ENCODE results near the gene PPFIA1.
"Not testable (repeated sequence)": the region's sequence is repeated elsewhere in the genome, so short reads cannot be mapped to it uniquely, and the experiment has no call there.

The PPFIA1 gene

DNA sequence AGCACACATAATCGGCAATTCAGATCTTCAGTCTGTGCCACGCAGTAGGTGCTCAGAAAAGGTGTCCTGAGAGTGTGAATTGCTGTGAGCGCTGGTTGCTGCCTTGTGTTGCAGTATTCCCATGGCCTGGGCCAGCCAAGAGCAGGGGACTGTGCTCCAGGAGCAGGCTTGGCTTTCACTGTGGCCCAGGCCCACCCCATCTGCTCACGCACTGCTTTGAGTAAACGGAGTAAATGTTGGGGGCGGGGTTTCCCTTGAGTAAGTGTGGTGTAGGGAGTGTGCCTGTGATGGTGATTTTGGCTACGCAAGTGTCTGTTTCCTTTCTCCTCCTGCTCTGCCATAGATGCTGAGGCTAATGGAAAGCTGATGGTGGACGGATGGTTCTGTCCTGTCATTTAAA is 130.2 kb downstream of the PPFIA1 start:
- no peak for DNase-seq
- in situ Hi-C loops (cut with MboI; ENCODE audit: low pct_unique_long_range_greater_than_20kb, low sequenced_read_pairs): no loop called here

DNA sequence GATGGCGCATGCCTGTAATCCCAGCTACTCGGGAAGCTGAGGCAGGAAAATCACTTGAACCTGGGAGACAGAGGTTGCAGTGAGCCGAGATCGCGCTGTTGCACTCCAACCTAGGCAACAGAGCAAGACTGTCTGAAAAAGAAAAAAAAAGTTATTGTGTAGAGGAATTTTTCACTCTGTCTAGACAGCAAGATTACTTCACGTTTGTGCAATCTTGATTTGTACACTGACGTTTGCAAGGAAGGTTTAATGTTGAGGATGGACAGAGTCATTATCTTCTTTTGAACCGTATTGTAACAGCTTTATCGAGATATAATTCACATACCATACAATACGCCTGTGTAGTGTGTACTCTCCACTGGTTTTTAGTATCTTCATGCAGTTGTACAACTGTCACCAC is 131.5 kb downstream of the PPFIA1 start:
- in situ Hi-C loops (cut with MboI; ENCODE audit: low pct_unique_long_range_greater_than_20kb, low sequenced_read_pairs): no loop called here
- DNase-seq: no peak

DNA sequence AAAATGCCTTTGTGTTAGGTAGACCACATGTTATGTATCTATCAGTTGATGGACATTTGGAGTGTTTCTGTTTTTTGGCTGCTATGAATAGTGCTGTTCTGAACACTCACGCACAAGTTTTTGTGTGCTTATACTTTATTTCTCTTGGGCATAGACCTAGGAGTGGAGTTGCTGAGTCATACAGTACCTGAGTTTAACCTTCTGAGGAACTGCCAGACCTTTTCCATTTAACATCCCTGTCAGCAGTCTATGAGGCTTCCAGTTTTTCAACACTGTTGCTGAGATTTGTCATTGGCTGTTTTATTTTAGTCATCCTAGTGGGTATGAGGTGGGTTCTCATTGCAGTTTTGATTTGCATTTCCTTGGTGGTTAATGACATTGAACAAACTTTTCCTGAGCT is 132.2 kb downstream of the PPFIA1 start:
- in situ Hi-C loops (cut with MboI; ENCODE audit: low pct_unique_long_range_greater_than_20kb, low sequenced_read_pairs): no loop called here
- DNase-seq: no peak

DNA sequence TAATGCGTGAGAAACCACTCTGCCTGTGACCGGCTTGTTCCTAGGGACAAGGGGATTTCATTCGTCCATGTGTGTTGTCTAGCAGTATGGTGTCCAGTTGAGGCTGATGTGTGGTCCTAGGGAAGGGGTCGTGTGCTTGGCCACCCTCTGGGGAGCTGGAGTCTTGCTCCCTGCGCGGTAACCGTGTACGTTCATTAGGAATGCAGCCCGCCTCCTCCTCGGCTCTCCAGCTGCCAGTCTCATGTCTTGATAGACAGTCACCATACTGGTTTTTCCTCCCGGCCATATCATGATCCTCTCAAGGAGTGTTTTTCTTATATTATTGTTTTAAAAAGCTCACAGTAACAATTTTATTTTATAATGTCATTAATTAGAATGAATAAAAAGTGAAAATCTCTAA is 133.8 kb downstream of the PPFIA1 start:
- in situ Hi-C loops (cut with MboI; ENCODE audit: low pct_unique_long_range_greater_than_20kb, low sequenced_read_pairs): no loop called here
- DNase-seq: no peak

DNA sequence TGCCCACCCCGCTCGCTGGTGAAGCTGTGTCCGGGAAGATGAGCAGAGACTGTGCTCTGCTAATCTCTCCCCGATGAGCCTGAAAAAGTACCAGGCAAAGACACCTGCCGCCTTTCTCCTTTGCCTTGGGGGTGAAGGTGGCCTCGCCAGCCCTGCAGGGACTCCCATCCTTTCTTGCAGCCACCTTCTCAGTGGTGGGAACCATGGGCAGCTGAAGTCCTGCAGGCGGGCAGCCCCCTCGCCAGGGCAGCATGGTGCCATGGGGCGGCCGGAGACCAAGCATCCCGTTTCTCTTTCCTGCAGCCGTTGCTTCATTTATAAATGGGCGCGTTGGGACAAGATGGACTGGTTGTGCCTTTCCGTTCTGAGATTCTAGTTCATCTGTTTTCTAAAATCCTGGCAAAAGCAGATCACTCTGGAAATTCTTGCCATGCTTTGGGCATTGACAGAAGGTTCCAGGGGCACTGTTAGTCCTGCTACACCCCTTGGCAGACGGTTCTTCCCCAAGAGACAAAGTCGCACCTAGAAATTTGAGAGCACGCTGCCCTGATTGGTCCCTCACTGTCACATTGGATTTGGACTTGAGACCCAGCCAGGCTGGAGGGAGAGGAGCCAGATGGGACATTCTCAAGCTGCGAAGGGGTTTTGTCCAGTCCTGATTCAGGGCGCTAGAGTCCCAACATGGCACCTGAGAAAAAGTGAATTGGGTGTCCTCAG is 135.3 kb downstream of the PPFIA1 start:
- in situ Hi-C loops (cut with MboI; ENCODE audit: low pct_unique_long_range_greater_than_20kb, low sequenced_read_pairs): no loop called here
- no peak for DNase-seq

DNA sequence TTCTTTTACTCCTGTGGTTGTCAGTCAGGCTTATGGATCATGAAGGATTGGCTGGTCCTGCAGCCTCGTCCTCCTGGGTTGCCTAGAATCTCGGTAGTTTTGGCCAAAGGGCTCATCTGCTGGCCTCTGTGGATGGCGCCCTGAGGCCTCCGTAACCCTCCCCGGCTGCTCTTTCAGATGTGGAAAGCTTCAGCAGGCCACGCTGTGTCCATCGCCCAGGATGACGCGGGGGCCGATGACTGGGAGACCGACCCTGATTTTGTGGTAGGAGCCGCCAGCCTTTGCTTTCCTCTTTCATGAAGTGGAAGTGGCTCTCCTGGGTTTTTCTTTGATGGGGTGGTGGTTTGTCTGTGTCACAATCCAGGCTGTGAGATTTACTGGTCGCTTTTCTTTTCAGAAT is 136.6 kb downstream of the PPFIA1 start:
- in situ Hi-C loops (cut with MboI; ENCODE audit: low pct_unique_long_range_greater_than_20kb, low sequenced_read_pairs): no loop called here
- no peak for DNase-seq

DNA sequence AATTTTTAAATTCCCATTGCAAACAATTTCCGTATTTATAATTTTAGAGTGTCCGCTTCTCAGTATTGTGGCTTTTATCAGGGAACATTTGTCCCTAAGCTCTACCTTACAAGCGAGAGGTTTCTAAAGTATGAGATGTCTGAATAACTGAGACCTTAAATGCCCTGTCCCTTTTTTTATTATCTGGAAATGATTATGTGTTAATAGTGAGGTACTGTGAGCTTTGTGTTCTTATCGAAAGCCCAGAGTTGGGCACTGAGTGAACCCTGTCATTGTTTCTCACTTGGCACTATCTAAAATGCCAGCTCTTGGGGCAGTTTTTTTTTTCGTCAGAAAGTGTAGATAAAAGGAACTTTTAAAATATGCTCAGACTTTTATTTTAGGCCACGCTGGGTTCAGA is 137.3 kb downstream of the PPFIA1 start:
- in situ Hi-C loops (cut with MboI; ENCODE audit: low pct_unique_long_range_greater_than_20kb, low sequenced_read_pairs): no loop called here
- DNase-seq: no peak

DNA sequence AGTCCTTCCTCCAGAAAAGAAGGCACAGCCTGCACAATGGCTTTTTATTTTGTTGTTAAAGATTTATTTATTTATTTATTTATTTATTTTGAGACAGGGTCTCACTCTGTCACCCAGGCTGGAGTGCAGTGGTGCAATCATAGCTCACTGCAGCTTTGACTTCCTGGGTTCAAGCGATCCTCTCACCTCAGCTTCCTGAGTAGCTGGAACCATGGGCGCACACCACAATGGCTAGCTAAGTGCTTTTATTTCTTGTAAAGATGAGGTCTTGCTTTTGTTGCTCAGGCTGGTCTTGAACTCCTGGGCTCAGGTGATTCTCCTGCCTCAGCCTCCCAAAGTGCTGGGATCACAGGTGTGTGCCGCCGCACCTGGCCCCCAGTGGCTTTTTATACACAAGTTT is 137.8 kb downstream of the PPFIA1 start:
- in situ Hi-C loops (cut with MboI; ENCODE audit: low pct_unique_long_range_greater_than_20kb, low sequenced_read_pairs); DNase-seq: not testable (repeated sequence)

DNA sequence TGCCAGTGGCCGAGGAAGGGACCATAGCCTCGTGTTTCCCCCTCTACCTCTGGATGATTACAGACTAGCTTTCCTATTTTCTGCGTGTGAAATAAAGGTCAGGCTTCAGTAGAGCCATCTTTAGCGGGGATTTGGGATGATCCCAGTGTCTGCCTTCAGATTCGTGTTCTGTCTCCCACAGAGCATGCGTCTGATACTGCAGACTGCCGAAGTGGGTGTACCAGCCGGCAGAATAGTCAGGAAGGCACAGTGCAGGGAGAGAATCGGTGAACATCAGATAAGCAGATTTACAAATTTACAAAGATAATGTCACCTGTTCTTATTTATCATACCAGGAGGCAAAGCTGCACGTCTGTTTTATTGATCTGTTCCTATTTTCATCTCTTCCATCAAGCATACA is 138.9 kb downstream of the PPFIA1 start:
- in situ Hi-C loops (cut with MboI; ENCODE audit: low pct_unique_long_range_greater_than_20kb, low sequenced_read_pairs): no loop called here
- DNase-seq: no peak

DNA sequence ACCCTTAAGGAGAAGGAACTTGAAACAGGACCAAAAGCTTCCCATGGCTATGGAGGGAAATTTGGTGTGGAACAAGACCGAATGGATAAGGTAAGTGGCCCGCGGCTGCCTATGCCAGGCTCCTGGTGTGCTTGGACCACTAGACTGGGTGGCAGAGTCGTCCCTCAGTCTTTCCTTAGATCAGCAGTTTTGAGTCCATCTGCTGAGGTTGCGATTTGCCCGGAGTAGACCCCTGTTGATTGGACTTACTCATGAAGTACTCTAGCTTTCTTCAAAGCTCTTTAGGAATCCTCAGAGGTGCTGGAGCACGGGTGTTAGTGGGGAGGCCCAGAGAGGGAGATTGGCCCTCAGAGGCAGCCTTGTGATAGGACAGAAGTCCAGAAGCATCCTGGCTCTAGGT is 139.4 kb downstream of the PPFIA1 start:
- in situ Hi-C loops (cut with MboI; ENCODE audit: low pct_unique_long_range_greater_than_20kb, low sequenced_read_pairs): no loop called here
- DNase-seq: no peak

DNA sequence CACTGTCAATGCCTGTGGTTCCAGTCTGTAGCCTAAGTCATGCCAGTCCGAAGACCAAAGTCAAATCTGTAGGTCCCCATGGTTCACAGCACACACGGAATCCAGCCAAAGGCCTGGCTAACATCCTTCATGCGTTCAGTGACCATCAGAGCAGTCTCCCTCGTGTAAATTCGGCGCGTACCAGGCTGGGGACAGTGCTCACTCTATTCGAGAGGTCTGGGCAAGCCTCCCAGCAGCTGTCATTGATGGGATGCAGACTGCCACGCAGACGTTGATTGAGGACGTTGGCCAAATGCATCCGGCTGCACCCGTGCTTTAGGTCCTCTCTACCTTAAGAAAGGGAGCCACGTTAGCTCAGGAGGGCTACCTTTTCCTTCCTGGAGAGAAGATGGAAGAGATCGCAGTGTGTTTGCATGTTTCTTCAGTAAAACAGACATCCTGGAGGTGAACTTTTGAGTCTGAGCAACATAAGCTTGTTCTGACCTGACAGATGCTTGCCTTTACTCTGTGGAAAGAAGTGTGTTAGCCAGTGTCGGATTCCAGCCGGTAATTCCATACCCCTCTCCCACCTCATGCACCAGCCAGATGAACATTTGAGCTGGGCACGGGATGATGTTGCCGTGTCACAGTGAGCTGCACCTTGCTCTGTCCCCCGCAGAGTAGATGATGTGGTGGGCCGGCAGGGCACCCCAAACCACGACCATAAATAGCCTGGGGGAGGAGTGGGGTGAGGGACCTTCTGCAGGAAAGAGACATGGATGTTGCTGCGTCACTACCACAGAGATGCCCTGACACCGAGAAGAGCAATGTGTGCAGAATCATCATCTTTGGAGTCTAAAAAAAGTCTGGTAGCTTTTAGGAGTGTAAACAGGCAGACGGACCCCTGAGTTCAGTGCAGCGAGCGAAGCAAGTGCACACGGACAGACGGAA is 140.1 kb downstream of the PPFIA1 start:
- in situ Hi-C loops (cut with MboI; ENCODE audit: low pct_unique_long_range_greater_than_20kb, low sequenced_read_pairs): no loop called here
- DNase-seq: no peak

DNA sequence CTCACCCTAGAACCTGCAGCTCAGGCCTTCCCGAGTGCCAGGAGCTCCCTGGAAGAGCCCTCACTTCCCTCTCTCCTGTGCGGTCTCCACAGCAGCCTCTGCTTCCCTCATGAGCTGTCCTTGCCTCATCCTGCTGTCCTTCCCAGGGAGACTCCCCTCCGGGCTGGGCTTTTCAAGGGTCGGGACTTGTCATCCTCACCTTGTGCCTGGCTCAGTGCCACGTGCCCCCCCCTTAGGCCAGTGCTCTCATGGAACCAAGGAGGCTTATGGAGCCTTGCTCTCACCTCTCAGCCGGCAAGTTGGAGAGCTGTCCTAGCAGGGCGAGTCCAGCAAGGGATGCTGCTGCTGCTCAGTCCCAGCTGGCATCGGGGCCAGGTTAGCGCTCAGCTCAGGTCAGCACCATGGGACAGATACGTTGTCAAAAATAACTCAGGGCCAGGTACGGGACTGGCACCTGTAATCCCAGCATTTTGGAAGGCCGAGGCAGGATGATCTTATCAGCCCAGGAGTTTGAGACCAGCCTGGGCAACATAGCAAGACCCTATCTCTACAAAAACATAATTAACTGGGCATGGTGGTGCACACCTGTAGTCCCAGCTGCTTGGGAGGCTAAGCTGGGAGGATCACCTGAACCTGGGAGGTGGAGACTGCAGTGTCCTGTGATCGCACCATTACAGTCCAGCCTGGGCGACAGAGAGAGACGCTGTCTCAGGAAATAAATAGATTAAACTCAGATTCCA is 141.4 kb downstream of the PPFIA1 start:
- DNase-seq: no peak
- in situ Hi-C loops (cut with MboI; ENCODE audit: low pct_unique_long_range_greater_than_20kb, low sequenced_read_pairs): no loop called here

DNA sequence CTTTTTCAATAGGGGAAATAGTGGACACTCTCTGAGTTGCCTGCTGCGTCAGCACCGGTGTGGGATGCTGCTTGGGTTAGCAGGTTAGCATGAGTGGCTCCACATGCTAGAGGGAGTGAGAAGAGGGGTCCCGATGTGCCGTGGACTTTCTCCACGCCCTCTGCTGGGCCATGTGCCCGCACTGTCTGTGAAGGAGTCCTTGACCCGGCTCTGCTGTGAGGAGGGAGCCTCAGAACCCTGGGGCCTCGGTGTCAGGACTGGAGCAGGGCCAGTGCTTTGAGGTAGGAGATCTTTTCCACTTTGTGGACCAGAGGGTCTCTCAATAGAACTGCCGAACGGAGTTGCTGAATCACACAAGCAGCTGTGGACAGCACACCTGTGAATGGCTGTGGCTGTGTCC is 142.7 kb downstream of the PPFIA1 start:
- in situ Hi-C loops (cut with MboI; ENCODE audit: low pct_unique_long_range_greater_than_20kb, low sequenced_read_pairs): no loop called here
- no peak for DNase-seq

DNA sequence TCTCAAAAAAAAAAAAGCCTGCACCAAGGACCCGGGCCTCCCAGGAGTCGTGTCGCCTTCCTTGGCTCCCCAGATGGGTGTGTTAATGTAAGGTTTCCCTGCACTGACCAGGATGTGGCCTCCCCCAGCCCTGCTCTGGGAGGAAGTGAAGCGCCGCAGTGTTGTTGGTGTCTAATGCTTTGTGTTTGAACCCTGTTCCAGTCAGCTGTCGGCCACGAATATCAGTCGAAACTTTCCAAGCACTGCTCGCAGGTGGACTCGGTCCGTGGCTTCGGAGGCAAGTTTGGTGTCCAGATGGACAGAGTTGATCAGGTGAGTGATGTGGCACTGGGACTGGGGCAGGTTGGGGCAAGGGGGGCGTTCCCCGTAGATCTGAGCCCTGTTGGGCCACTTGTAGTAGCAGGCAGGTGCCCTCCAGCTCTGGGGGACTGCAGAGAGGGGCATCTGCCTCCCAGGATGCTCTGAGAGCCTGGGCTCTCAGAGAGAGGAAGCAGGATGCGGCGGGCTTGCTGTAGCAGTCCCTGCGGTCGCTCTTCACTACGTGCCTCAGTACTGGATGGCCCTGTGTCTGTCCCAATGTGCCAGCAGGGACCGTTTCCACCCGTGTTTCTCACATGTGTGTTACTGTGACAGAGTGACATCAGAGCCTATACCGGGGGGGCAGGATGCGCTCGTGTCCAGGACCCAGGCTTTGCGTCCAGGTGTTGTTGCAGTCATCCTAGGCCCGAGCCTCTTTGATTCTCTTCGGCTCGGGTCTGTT is 144.0 kb downstream of the PPFIA1 start:
- in situ Hi-C loops (cut with MboI; ENCODE audit: low pct_unique_long_range_greater_than_20kb, low sequenced_read_pairs): no loop called here
- no peak for DNase-seq

DNA sequence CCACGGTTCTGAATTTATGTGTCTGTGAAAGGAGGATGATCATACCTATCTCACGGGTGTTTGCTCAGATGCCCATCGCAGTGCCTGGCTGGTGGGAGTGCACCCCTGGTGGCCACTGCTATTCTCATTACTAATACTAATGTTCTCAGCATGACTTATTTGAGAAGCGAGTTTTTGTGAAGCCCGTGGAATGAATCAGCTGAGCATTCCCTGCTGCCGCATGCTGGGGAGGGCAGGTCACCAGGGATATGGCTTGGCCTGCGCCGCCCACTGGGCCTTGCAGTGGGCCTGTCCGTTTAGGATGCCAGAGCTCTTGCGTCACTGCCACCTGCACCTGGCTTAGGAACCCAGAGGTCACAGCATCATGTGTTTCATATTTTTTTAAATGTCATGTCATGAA is 144.7 kb downstream of the PPFIA1 start:
- no peak for DNase-seq
- in situ Hi-C loops (cut with MboI; ENCODE audit: low pct_unique_long_range_greater_than_20kb, low sequenced_read_pairs): no loop called here

DNA sequence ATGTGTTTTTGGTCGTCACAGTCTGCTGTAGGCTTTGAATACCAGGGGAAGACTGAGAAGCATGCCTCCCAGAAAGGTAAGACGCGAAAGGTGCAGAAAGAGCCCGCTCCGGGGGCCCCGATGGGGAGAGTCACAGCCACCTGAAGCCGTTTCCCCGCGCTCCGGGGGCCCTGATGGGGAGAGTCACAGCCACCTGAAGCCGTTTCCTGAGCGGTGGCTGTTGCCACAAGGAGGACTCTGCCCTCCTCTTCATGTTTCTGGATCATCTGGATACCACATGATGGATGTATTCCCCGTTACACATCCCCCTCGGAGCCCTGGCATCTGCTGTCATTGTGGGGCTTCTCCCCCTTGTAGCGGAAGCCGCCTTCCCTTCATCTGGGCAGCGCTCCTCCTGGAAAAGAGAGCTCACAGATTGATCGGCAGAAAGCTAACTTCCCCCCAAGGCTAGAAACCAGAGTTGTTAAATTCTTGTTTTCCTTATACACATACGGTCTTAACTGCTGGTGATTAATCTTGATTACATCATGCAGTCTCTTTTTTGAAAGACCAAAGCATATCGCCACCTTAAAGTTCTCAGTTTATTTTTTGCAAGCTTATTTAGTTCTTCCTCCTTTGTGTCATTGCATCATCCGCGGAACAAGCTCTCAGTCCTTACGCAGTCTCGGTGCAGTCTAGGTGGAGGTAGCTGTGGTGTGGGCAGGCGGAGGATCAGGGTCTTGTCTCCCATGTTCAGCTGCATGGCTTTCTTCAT is 145.3 kb downstream of the PPFIA1 start:
- DNase-seq: peak; percentile 42

DNA sequence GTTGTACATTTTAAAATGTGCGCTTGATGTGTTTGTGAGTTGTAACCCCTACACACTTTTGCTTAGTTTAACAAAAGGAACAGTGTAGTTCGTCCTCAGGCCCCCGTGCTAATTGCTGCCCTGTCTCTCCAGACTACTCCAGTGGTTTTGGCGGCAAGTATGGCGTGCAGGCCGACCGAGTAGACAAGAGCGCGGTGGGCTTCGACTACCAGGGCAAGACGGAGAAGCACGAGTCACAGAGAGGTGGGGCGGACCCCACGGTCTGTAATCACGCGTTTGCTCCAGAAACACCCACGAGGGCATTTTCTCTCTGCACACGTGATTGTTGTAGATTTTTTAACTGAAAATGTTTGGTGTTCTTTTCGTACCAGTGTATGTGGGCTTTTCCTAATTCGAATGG is 146.4 kb downstream of the PPFIA1 start:
- in situ Hi-C loops (cut with MboI; ENCODE audit: low pct_unique_long_range_greater_than_20kb, low sequenced_read_pairs): no loop called here
- no peak for DNase-seq

More for the DNA sequence above, 145.3 kb downstream of the PPFIA1 start:
- in situ Hi-C loops (cut with MboI; ENCODE audit: low pct_unique_long_range_greater_than_20kb, low sequenced_read_pairs): no loop called here

DNA sequence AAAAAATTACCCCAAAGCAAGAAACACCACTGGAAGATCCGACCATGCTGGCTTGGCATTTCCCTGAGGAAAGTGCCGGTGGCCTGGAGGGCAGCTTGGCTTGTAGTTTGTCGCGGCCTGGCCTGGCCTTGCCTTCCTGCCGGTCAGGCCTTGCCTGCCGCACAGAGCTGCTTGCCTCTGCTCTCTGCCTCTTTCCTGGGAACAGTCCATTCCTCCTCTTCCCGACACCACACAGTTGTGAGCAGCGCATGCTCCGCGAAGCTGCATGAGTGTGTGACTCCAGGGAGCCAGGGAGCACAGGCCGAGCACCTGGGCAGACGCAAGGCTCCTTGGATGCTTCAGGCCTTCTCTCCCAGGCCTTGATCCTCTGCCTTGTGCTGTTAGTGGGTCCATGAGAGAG is 147.6 kb downstream of the PPFIA1 start:
- in situ Hi-C loops (cut with MboI; ENCODE audit: low pct_unique_long_range_greater_than_20kb, low sequenced_read_pairs): no loop called here
- no peak for DNase-seq

All from KBM-7 (cell line).